H1 (cell line): ENCODE data around the gene NUP58. TPM values are rescaled to one million over a fixed set of nuclear protein-coding genes. Genes with fewer than 3 reads are reported as not detected.

Source experiments
- CTCF ChIA-PET: fragments of 300-600 bp; sonication (Branson Sonifier 250); formaldehyde crosslinking; loops from one replicate; lab custom pipeline; 2021; ENCODE audit not compliant: partially characterized antibody; lab: Charles Lee
- POLR2A ChIA-PET: fragments of 300-600 bp; sonication (Branson Sonifier 250); formaldehyde crosslinking; loops from one replicate; lab custom pipeline; 2021; ENCODE audit warnings: inconsistent platforms; ENCODE audit not compliant: partially characterized antibody; lab: Charles Lee
- DNase-seq, 2 experiments: peaks; one replicate each; pipeline versions ENCODE4 v3.0.0 to v3.0.0-alpha.2; 2010 to 2022; ENCODE audit warnings: low spot score in 2 of 2, low read depth in 1 of 2, mixed read lengths in 1 of 2
- FAIRE-seq: peaks from 2 replicates; lab custom pipeline; 2011; peaks lifted over from hg19 to GRCh38; lab: Jason Lieb, UNC
- H2AFZ ChIP-seq: 2 replicates; pipeline ENCODE4 v1.8.1; 2012; ENCODE audit warnings: low read length, inconsistent platforms
- H2AK5ac ChIP-seq: 2 replicates; pipeline ENCODE4 v1.6.1; 2013; ENCODE audit warnings: low read depth, low read length
- H2BK120ac ChIP-seq: replicated peaks from 2 replicates; pipeline ENCODE3; 2013; ENCODE audit warnings: low read depth, low read length, inconsistent platforms
- H2BK12ac ChIP-seq: 2 replicates; pipeline ENCODE4 v1.6.1; 2013; ENCODE audit warnings: low read depth, low read length
- H2BK15ac ChIP-seq: 2 replicates; pipeline ENCODE4 v1.6.1; 2013; ENCODE audit warnings: low read length
- H2BK20ac ChIP-seq: 2 replicates; pipeline ENCODE4 v1.6.1; 2013; ENCODE audit warnings: low read length
- H2BK5ac ChIP-seq: 2 replicates; pipeline ENCODE4 v1.6.1; 2013; ENCODE audit warnings: low read depth, low read length
- H3K14ac ChIP-seq: 2 replicates; pipeline ENCODE4 v1.6.1; 2013; ENCODE audit warnings: inconsistent platforms; ENCODE audit not compliant: insufficient read length
- H3K18ac ChIP-seq: 2 replicates; pipeline ENCODE4 v1.6.1; 2013; ENCODE audit warnings: low read length; ENCODE audit errors: extremely low read depth
- H3K23ac ChIP-seq: 2 replicates; pipeline ENCODE4 v1.6.1; 2013; ENCODE audit warnings: inconsistent platforms; ENCODE audit not compliant: insufficient read length
- H3K23me2 ChIP-seq: 2 replicates; pipeline ENCODE4 v1.6.1; 2013; ENCODE audit warnings: low read depth, low read length
- H3K27ac ChIP-seq: 2 replicates; pipeline ENCODE4 v1.6.1; 2011; ENCODE audit warnings: low read depth, low read length, inconsistent platforms
- H3K27me3 ChIP-seq, 4 experiments: replicated peaks in 1 of 4; 1 replicate in 1 of 4; 2 replicates in 3 of 4; pipeline versions ENCODE4 v1.6.1 to v1.8.1; 2011 to 2013; ENCODE audit warnings: low read length in 3 of 4, mild to moderate bottlenecking in 3 of 4, inconsistent platforms in 2 of 4, mixed read lengths in 2 of 4, moderate library complexity in 1 of 4; ENCODE audit not compliant: control insufficient read depth in 3 of 4, insufficient read depth in 3 of 4; ENCODE audit errors: extremely low read depth in 1 of 4
- H3K36me3 ChIP-seq, 4 experiments: 2 replicates each; pipeline versions ENCODE4 v1.6.1 to v1.8.1; 2011 to 2013; ENCODE audit warnings: mild to moderate bottlenecking in 4 of 4, low read length in 3 of 4, moderate library complexity in 2 of 4, control low read depth in 1 of 4, inconsistent platforms in 1 of 4; ENCODE audit not compliant: insufficient read depth in 4 of 4, control insufficient read depth in 2 of 4
- H3K4ac ChIP-seq: replicated peaks from 2 replicates; pipeline ENCODE3; 2013; ENCODE audit warnings: low read length, low read depth, mixed read lengths, inconsistent platforms; ENCODE audit not compliant: insufficient read length
- H3K4me1 ChIP-seq, 4 experiments: replicated peaks in 1 of 4; 1 replicate in 1 of 4; 2 replicates in 3 of 4; pipeline versions ENCODE4 v1.6.1 to v1.8.1; 2011 to 2013; ENCODE audit warnings: low read length in 3 of 4, inconsistent platforms in 2 of 4, mixed read lengths in 1 of 4; ENCODE audit not compliant: insufficient read depth in 4 of 4, control insufficient read depth in 3 of 4
- H3K4me2 ChIP-seq, 2 experiments: 2 replicates each; pipeline versions ENCODE4 v1.6.1 to v1.8.1; 2011 to 2013; ENCODE audit warnings: low read depth in 2 of 2, low read length in 2 of 2, control low read depth in 1 of 2, inconsistent platforms in 1 of 2, mild to moderate bottlenecking in 1 of 2; ENCODE audit not compliant: insufficient read depth in 1 of 2
- H3K4me3 ChIP-seq, 4 experiments: fragments of 200-600, 300-600 bp in 1 of 4; sonication (generic), shearing (Covaris generic), sonication (Bioruptor Twin) in 1 of 4; 2 replicates each; pipeline versions ENCODE4 v1.5.1 to v1.8.1; 2011 to 2016; ENCODE audit warnings: low read length in 4 of 4, low read depth in 3 of 4, control low read depth in 2 of 4, inconsistent platforms in 2 of 4, mild to moderate bottlenecking in 2 of 4, mixed read lengths in 1 of 4, moderate library complexity in 1 of 4; ENCODE audit not compliant: insufficient read depth in 2 of 4; ENCODE audit errors: extremely low read depth in 1 of 4
- H3K56ac ChIP-seq: replicated peaks from 2 replicates; pipeline ENCODE3; 2013; ENCODE audit warnings: low read depth, mild to moderate bottlenecking, mixed read lengths, low read length, inconsistent platforms; ENCODE audit not compliant: insufficient read length
- H3K79me1 ChIP-seq: 2 replicates; pipeline ENCODE4 v1.6.1; 2013; ENCODE audit warnings: low read depth, low read length, control low read depth
- H3K79me2 ChIP-seq, 2 experiments: 2 replicates each; pipeline versions ENCODE4 v1.6.1 to v1.8.1; 2012 to 2013; ENCODE audit warnings: low read length in 2 of 2, mild to moderate bottlenecking in 2 of 2, inconsistent platforms in 1 of 2; ENCODE audit not compliant: insufficient read depth in 2 of 2, control insufficient read depth in 1 of 2
- H3K9ac ChIP-seq, 4 experiments: replicated peaks in 1 of 4; 1 replicate in 1 of 4; 2 replicates in 3 of 4; pipeline versions ENCODE4 v1.6.1 to v1.8.1; 2011 to 2013; ENCODE audit warnings: low read depth in 3 of 4, low read length in 3 of 4, control low read depth in 2 of 4, mild to moderate bottlenecking in 2 of 4, moderate library complexity in 2 of 4, inconsistent platforms in 1 of 4; ENCODE audit errors: extremely low read depth in 1 of 4
- H3K9me3 ChIP-seq, 2 experiments: 2 replicates each; pipeline versions ENCODE4 v1.6.1 to v1.8.1; 2012 to 2013; ENCODE audit warnings: mild to moderate bottlenecking in 2 of 2, moderate library complexity in 2 of 2, control low read depth in 1 of 2, inconsistent platforms in 1 of 2, low read depth in 1 of 2, low read length in 1 of 2, mixed read lengths in 1 of 2; ENCODE audit not compliant: insufficient read depth in 2 of 2
- H4K20me1 ChIP-seq, 2 experiments: replicated peaks in 1 of 2; 2 replicates each; pipeline versions ENCODE3 to v1.8.1; 2011 to 2013; ENCODE audit warnings: inconsistent platforms in 2 of 2, low read length in 2 of 2, mild to moderate bottlenecking in 1 of 2; ENCODE audit not compliant: insufficient read depth in 2 of 2, control insufficient read depth in 1 of 2
- H4K5ac ChIP-seq: 2 replicates; pipeline ENCODE4 v1.6.1; 2013; ENCODE audit warnings: low read length, low read depth, mixed read lengths, inconsistent platforms; ENCODE audit not compliant: insufficient read length
- H4K8ac ChIP-seq: 2 replicates; pipeline ENCODE4 v1.8.0; 2013; ENCODE audit warnings: mild to moderate bottlenecking, moderate library complexity, low read length, inconsistent platforms; ENCODE audit not compliant: insufficient read depth; ENCODE audit errors: extremely low read depth
- H4K91ac ChIP-seq: replicated peaks from 2 replicates; pipeline ENCODE3; 2013; ENCODE audit warnings: low read length, mixed read lengths, inconsistent platforms; ENCODE audit not compliant: insufficient read length
- EZH2 ChIP-seq: fragments of 200-600 bp; sonication (generic); IDR thresholded peaks from 2 replicates; pipeline ENCODE4 v1.7.1; 2012; ENCODE audit warnings: low read depth, mild to moderate bottlenecking, moderate library complexity, low read length, inconsistent platforms; ENCODE audit not compliant: severe bottlenecking
- HDAC2 ChIP-seq, 2 experiments: fragments of 300-600 bp in 1 of 2; sonication (generic) in 1 of 2; IDR thresholded peaks; 2 replicates each; pipeline ENCODE4 v1.6.1; 2011 to 2012; ENCODE audit warnings: low read depth in 2 of 2, low read length in 2 of 2, mild to moderate bottlenecking in 2 of 2, moderate library complexity in 2 of 2, borderline replicate concordance in 1 of 2, inconsistent platforms in 1 of 2
- HDAC6 ChIP-seq: IDR thresholded peaks from one replicate; pipeline ENCODE4 v1.7.1; 2012; ENCODE audit warnings: low read depth, mild to moderate bottlenecking, inconsistent platforms, low read length, moderate library complexity
- USF2 ChIP-seq: IDR thresholded peaks from 2 replicates; pipeline ENCODE4 v1.6.1; 2011; ENCODE audit warnings: low read length, improper control_type of control experiment
- WGBS, 2 experiments: shearing (Covaris generic) in 1 of 2; methylation state at CpG; one replicate each; pipeline versions ENCODE4 v1.1.6 to v1.1.7; 2013 to 2015; ENCODE audit warnings: low lambda C conversion rate in 2 of 2, mixed read lengths in 2 of 2, inconsistent platforms in 1 of 2, low coverage in 1 of 2, missing lambda C conversion rate in 1 of 2; ENCODE audit not compliant: insufficient replicate concordance in 2 of 2, insufficient coverage in 1 of 2, insufficient read length in 1 of 2; ENCODE audit errors: extremely low coverage in 1 of 2, missing lambda C conversion rate in 1 of 2; 5-methylcytosine and 5-hydroxymethylcytosine counted together
- polyA plus RNA-seq, 7 experiments: library from polyadenylated mRNA; depleted of rRNA in 3 of 7; stranded (reverse) in 5 of 7; unstranded in 2 of 7; fragments of >200 nt in 5 of 7; fragments of 200-250 nt in 2 of 7; gene quantifications; 1 replicate in 5 of 7; 2 replicates in 1 of 7; 4 replicates in 1 of 7; pipeline versions ENCODE4 v1.2.1 to v1.2.3, GENCODE V29; 2011 to 2013; ENCODE audit warnings: missing spikeins in 2 of 7, mixed read lengths in 2 of 7
- total RNA-seq: library from RNA; stranded (reverse); fragmentation: NEBNext Ultra II Directional; extraction: Animal tissue kit (Norgen Biotek cat#: 25700); gene quantifications from 2 replicates; pipeline ENCODE4 v1.2.1, GENCODE V29; 2021

Gene NUP58
- total and polyA plus RNA-seq, 2 of the 8 experiments (the other 6 are each of a cell fraction or from before 2014, with no cell fraction given): 35.0 to 53.8 TPM

- Histone ChIP-seq H3K4ac (no peak overlapping the region), H4K91ac (no peak overlapping the region), H3K9ac (no peak overlapping the region), H3K23me2 (no peaks in the 10 kb centered on the region), H4K8ac (no peak overlapping the region), H3K4me2 (no peak overlapping the region), H3K27ac (no peak overlapping the region), H2AFZ (no peak overlapping the region), H3K9me3 (no peaks in the 10 kb centered on the region), H4K5ac (no peak overlapping the region), H3K14ac (no peak overlapping the region), H2BK20ac (no peak overlapping the region), H3K23ac (no peak overlapping the region), H2BK12ac (no peak overlapping the region), H4K20me1 (peaks cover 0 to 3% of the 10 kb centered on the region in 2 experiments), H3K79me1 (no peaks in the 10 kb centered on the region), H3K18ac (no peak overlapping the region), H3K56ac (no peak overlapping the region), H2BK5ac (no peak overlapping the region), H3K4me3 (no peak overlapping the region), H3K36me3 (peaks cover 16 to 66% (median 41%) of the 10 kb centered on the region in 4 experiments), H2BK120ac (no peak overlapping the region), H2BK15ac (no peak overlapping the region), H3K79me2 (peaks cover 0 to 19% of the 10 kb centered on the region in 2 experiments; a peak in 3 of 4 replicates), H3K4me1 (no peaks in the 10 kb centered on the region), H3K27me3 (no peaks in the 10 kb centered on the region), H2AK5ac (no peak overlapping the region)
- ChIA-PET CTCF (interaction anchor here (0.6 kb wide), 1 partner anchor 98 kb away, joined by 3 read pairs; no protein-coding TSS in a partner anchor), POLR2A (interaction anchor here (0.9 kb wide), 2 partner anchors 9 to 14 kb away, joined by 3 to 4 read pairs; no protein-coding TSS in a partner anchor)
- no peak for FAIRE-seq
- no peak for TF ChIP-seq EZH2
- TF ChIP-seq HDAC6: no peak
- TF ChIP-seq HDAC2 (IDR thresholded peaks at IDR 0.05; ENCODE audit: borderline replicate concordance in 1 of 2, low read depth in 2 of 2, low read length in 2 of 2): no peak
- TF ChIP-seq USF2: no peak
- no peak for DNase-seq
- 93% methylated on average over 3 of the region's 3 CpGs; no CpG with 5 or more reads in 1 of the 2 experiments for WGBS, 2 experiments
These were observed 9.5 kb downstream of the NUP58 start for GRCh38 chr13:25310891-25311290.
